DMS79 (cell line): Measurements from ENCODE around the gene C12orf75.
"Not testable (repeated sequence)": the region's sequence is repeated elsewhere in the genome, so short reads cannot be mapped to it uniquely, and the experiment has no call there.

Source experiments
- DNase-seq: peaks from one replicate; lab custom pipeline; 2025; lab: John Stamatoyannopoulos, UW

C12orf75 gene

GRCh38 chr12:105378911-105379310, 48.4 kb downstream of the C12orf75 start:
- DNase-seq = no peak

GRCh38 chr12:105382771-105383622, 52.5 kb downstream of the C12orf75 start:
- DNase-seq = peak; percentile 18

GRCh38 chr12:105384220-105384619, 53.7 kb downstream of the C12orf75 start:
- DNase-seq = no peak

GRCh38 chr12:105384916-105385535, 54.5 kb downstream of the C12orf75 start:
- DNase-seq = no peak

- no peak for DNase-seq
Observed at GRCh38 chr12:105386431-105386830, 55.9 kb downstream of the C12orf75 start.

- no peak for DNase-seq
Observed at GRCh38 chr12:105391231-105391630, 60.7 kb downstream of the C12orf75 start.

DNA sequence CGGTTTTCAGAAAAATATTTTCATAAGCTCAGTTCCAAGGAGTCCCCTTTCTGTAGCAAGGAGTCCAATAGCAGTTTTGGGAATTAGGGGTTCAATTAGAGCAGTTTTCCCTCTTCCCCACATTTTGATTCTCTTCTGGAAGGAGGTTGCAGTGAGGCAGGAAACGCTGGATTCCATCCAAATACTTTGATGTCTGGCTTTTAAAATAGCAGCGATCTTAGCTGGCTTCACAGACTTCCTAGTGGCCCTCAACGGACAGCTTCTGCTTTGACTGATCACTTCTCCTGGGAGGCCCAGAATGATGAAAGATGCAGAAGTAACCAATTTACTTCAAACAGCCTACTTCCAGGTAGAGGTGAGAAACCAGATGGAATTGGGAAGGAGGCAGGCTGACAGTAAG, 63.1 kb downstream of the C12orf75 start:
- no peak for DNase-seq

GRCh38 chr12:105396024-105396423, 65.5 kb downstream of the C12orf75 start:
- DNase-seq = no peak

- DNase-seq = no peak
Observed at GRCh38 chr12:105396983-105397382, 66.5 kb downstream of the C12orf75 start.

DNA sequence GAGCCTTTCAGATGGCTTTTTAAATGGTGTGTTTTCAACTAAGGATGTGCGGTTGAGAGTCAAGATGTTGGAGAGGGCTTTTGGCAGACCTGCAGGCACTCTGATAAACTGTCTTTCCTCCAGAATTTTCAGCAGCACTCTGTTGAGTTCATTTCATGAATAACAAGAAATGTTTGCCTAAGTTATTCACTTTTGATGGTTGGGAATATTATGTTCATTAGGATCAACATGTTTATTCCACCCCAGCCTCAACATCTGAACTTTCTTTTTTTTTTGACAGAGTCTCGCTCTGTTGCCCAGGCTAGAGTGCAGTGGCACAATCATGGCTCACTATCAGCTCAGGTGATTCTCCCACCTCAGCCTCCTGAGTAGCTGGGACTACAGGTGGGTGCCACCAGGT, 68.4 kb downstream of the C12orf75 start:
- peak; percentile 90 for DNase-seq

DNA sequence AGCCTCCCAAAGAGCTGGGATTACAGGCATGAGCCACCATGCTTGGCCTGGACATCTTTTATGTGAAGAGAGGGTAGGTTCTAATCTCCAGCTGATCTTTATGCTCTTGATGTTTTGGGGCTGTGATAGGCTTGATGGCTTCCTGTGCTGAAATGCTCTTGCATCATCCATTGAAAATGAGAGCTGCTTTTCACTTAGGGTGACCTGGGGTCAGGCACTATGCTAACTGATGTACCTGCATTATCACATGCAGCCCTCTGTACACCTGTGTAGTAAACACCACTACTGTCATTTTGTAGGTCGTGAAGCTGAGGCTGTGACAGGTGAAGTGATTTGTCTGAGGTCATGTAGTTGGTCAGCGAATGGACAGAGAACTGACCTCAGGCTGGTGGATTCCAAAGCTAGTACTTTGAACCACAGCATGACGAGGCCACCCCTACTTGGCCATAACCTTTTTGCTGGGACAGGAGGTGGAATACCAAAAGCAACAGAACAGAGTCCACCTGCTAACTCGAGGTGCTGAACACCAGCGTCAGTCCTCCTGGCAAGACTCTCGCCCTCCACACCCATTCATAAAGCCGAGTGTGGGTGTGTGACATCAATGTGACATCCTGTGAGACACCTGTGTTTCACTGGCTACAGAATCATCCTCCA, 69.1 kb downstream of the C12orf75 start:
- no peak for DNase-seq

DNA sequence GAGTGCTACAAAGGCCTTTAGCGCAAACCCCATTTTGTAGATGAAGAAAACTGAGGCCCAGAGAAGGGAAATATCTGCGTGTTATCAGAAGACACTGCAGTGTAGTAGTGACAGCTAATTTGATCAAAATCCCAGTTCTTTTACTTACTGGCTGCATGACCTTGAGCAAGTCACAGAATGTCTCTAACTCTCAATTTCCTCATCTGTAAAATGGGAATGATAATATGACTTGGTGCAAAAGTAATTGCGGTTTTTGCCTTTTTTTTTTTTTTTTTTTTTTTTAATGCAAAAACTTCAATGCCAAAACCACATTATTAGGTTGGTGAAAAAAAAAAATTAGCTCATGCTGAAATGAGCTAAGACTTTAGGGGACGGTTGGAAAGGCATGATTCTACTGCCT, 69.7 kb downstream of the C12orf75 start:
- DNase-seq = no peak

DNA sequence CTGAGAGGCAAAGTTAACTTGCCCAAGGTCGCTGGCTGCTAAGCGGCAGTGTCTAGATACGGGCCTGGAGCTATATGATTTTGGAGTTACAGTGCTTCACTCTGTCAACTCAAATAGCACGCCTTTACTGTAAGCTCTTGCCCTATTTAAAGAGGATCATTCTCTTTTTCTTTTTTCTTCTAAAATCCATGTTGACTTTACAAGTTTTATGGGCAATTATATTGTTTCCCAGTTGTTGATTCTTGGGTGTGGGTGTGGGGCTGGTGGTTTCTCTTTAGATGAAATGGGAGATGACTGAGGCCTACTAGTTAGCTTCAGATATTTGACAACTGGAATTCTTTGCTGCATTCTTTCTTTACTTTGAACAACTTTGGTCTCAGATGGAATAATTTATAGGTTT, 70.7 kb downstream of the C12orf75 start:
- no peak for DNase-seq

- no peak for DNase-seq
Observed at GRCh38 chr12:105402366-105402765, 71.9 kb downstream of the C12orf75 start.

DNA sequence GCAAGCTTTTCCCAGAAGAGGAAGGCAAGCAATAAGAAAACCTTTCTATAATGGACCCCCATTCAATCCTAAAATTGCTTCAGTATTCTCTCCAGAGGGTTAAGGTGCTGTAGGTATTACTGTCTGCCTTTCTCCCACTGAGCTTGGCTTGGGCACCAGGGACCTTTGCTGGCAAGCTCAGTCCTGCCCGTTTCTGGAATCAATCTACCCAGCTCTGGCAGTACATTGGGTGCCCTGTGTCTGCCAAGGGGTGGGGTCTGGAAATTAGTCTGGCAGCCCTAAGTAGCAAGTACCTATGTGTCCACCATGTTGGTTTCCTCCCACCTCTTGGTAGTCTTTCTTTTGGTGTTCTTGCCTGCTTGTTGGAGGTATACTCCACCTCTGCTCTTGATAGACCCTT, 72.6 kb downstream of the C12orf75 start:
- no peak for DNase-seq

GRCh38 chr12:105404134-105404533, 73.6 kb downstream of the C12orf75 start:
- not testable (repeated sequence) for DNase-seq

GRCh38 chr12:105406497-105406896, 76.0 kb downstream of the C12orf75 start:
- DNase-seq = no peak

- no peak for DNase-seq
Observed at GRCh38 chr12:105409279-105409678, 78.8 kb downstream of the C12orf75 start.

GRCh38 chr12:105409801-105410471, 79.4 kb downstream of the C12orf75 start:
- DNase-seq = peak; percentile 79

- no peak for DNase-seq
Observed at GRCh38 chr12:105413911-105414487, 83.5 kb downstream of the C12orf75 start.

DNA sequence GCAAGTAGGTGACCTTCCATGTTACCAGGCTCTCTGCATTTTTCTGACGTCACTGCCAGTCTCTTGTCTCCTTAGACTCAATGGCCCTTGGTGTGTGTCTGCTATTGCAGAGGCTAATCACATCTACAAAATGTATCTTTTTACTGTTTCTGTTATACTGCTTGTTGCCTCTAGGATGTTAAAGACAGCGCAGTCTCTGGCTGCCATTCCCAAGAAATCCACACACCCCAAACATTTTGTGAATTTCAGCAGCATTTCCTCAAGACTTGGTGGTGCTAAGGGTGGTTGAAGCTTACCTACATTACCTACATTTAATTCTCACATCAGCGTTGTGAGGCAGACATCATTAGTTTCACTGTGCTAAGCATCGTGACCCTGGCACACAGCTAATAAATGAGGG, 87.2 kb downstream of the C12orf75 start:
- no peak for DNase-seq

DNA sequence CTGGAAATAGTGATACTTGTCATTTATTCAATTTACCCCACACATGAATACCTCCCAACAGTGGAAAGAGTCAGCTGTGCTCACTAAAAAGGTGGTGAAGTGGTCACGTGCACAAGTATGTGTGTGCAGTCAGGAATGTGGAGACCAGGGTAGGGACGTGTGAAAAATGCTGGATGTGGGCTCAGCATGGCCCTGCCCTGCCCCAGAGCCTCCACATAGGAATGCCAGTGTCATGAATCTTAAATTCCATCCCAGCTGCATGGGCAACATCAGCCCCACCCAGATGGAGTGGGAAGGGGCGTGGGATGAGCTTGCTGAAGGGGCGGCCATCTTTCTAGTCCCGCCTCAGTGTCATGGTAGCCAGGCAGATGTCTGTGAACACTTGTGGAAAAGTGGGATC, 87.7 kb downstream of the C12orf75 start:
- no peak for DNase-seq
